ENCODE results near the gene FAM168A. TPM values are rescaled to one million over a fixed set of nuclear protein-coding genes. Genes with fewer than 3 reads are reported as not detected.
A peak's percentile ranks its signal among the peaks of the same experiment; 100 is the strongest.

FAM168A gene
- total RNA-seq, 1 donor from 2014 or later: 52.2 TPM

DNA sequence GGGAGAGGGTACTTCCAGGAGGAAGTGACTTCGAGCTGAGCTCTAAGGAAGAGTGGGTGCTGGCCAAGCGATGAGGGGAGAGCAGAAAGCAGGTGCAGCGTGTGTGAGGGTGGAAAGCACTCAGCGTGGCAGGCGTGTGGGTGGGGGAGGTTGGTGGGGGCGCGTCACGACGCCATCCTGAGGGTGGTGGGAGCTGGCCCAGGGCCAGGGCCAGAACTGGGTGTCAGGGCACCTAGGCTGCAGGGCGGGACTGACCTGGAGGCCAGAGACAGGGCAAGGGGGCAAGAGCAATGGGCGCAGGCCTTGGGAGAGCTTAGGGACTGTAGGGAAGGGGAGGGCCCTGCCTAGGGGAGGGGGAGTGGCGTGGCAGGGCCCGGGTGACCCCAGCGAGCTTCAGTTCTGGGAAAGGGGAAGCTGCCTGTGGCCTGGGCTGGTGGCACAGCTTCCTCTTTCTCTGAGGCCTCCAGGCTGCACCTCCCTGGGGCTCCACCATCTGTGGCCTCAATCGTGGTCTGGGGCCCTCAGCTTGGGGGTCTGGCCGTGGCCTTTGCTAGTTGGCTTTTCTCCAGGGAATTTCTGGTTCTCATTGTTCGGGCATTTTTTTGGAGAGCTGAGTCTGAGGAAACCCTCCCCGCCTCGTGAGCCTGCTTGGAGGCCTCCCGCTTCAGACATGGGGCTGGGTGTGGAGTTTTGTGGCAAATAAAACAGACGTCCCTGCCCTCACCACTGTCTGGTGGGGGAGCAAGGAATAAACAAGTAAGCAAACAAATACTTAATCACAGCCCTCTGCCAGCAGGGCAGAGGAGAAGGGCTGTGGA is 212.8 kb downstream of the FAM168A start:
- peaks cover 73% of the 10 kb centered on the region for H3K4me1 Mint-ChIP-seq (ENCODE audit: unreplicated experiment)
- TF ChIP-seq, protein P1, sequence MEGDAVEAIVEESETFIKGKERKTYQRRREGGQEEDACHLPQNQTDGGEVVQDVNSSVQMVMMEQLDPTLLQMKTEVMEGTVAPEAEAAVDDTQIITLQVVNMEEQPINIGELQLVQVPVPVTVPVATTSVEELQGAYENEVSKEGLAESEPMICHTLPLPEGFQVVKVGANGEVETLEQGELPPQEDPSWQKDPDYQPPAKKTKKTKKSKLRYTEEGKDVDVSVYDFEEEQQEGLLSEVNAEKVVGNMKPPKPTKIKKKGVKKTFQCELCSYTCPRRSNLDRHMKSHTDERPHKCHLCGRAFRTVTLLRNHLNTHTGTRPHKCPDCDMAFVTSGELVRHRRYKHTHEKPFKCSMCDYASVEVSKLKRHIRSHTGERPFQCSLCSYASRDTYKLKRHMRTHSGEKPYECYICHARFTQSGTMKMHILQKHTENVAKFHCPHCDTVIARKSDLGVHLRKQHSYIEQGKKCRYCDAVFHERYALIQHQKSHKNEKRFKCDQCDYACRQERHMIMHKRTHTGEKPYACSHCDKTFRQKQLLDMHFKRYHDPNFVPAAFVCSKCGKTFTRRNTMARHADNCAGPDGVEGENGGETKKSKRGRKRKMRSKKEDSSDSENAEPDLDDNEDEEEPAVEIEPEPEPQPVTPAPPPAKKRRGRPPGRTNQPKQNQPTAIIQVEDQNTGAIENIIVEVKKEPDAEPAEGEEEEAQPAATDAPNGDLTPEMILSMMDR (IDR thresholded peaks at IDR 0.05): no peak
- no peak overlapping the region for H3K4me3 Mint-ChIP-seq (ENCODE audit: unreplicated experiment)
- no peaks in the 10 kb centered on the region for H3K27me3 Mint-ChIP-seq (ENCODE audit: unreplicated experiment)
- H3K9me3 Mint-ChIP-seq (ENCODE audit: unreplicated experiment): no peaks in the 10 kb centered on the region
- peak overlapping the region; percentile 65 for H3K27ac Mint-ChIP-seq (ENCODE audit: unreplicated experiment)
- no peaks in the 10 kb centered on the region for H3K36me3 Mint-ChIP-seq (ENCODE audit: unreplicated experiment)
- no peak for DNase-seq (ENCODE audit: extremely low spot score, unreplicated experiment)

DNA sequence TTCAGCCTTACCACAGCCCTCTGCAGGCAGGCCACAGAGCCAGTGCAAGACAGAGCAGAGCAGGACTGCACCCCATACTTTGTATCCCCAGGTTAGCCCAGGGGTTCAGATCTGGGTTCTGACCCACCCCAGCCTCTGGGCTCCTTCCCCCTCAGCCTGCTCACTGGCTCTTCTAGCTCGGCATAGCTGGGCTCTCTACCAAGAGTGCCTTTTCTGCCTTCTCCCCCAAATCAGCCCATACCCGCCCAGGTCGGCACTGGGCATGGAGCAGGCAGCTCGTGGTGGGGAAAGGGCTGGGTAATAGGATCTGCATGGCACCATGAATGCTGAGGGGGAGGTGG is 213.4 kb downstream of the FAM168A start:
- TF ChIP-seq, protein P1 (IDR thresholded peaks at IDR 0.05): no peak
- Mint-ChIP-seq H3K27ac (ENCODE audit: unreplicated experiment) (no peak overlapping the region), H3K27me3 (ENCODE audit: unreplicated experiment) (no peaks in the 10 kb centered on the region)

DNA sequence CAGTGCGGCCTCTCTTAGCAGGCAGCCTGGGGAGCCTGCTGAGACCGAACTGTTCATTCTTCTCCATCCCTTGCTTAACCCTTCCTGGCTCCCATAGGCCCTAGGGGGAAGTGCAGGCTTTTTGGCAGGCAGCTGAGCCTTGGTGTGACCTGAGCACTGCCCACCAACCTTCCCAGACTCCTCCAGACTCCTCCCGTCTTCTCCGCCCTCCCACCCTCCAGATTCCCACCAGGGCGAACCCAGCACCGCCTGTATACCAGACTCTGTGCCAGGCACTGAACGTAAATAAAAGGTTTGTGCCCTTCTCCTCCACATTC is 213.8 kb downstream of the FAM168A start:
- Mint-ChIP-seq H3K36me3 (ENCODE audit: unreplicated experiment) (no peaks in the 10 kb centered on the region), H3K9me3 (ENCODE audit: unreplicated experiment) (no peaks in the 10 kb centered on the region), H3K4me3 (ENCODE audit: unreplicated experiment) (no peak overlapping the region), H3K4me1 (ENCODE audit: unreplicated experiment) (peaks cover 65% of the 10 kb centered on the region), H3K27me3 (ENCODE audit: unreplicated experiment) (no peaks in the 10 kb centered on the region), H3K27ac (ENCODE audit: unreplicated experiment) (peak overlapping the region; percentile 57)
- TF ChIP-seq, protein P1 (IDR thresholded peaks at IDR 0.05): no peak
- no peak for DNase-seq (ENCODE audit: extremely low spot score, unreplicated experiment)

More for the DNA sequence above, 213.4 kb downstream of the FAM168A start:
- Mint-ChIP-seq H3K36me3 (ENCODE audit: unreplicated experiment) (no peaks in the 10 kb centered on the region), H3K4me1 (ENCODE audit: unreplicated experiment) (peaks cover 69% of the 10 kb centered on the region), H3K4me3 (ENCODE audit: unreplicated experiment) (no peak overlapping the region), H3K9me3 (ENCODE audit: unreplicated experiment) (no peaks in the 10 kb centered on the region)
- no peak for DNase-seq (ENCODE audit: extremely low spot score, unreplicated experiment)

DNA sequence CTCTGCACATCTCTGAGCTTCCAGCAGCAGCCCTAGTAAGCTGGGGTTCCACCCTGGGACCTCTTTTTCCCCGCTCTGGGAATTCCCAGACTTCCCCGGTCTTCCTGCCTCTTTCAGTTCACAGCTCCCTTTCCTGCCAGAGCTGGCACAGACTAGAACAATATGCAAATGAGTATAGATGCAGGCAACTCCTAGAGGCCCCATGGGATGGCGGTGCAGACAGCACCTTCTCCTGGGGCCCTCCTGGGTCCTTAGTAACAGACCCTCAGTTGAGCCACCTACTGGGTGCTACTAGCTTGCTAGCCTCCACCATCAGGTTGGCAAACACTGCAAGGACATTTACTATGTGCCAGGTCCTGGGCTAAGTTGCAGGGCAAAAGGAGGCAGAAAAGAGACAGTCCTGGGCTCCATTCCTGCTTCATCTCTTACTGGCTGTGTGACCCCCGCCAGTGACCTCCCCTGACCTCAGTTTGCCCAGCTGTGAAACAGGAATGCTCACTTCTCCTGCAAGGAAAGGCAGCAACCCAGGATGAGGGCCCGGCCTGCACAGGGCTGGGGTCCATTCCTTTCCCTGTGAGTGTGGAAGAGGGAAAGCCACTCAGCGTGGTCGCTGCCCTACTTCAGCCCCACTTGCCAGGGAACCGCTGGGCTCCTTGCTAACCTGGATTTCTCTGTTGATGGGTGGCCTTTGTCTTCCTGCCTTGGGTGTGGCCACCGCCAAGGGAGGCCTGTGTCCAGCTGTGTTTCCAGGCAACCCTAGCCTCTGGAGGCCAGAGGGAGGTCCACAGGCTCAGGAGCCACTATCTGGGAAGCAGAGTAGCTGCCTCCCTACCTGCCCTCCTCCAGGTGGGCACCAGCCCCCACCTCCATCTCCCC is 214.4 kb downstream of the FAM168A start:
- no peaks in the 10 kb centered on the region for H3K27me3 Mint-ChIP-seq (ENCODE audit: unreplicated experiment)
- peaks cover 59% of the 10 kb centered on the region for H3K4me1 Mint-ChIP-seq (ENCODE audit: unreplicated experiment)
- no peak for DNase-seq (ENCODE audit: extremely low spot score, unreplicated experiment)
- no peaks in the 10 kb centered on the region for H3K9me3 Mint-ChIP-seq (ENCODE audit: unreplicated experiment)
- no peak overlapping the region for H3K4me3 Mint-ChIP-seq (ENCODE audit: unreplicated experiment)
- H3K27ac Mint-ChIP-seq (ENCODE audit: unreplicated experiment): peak overlapping the region; percentile 57
- H3K36me3 Mint-ChIP-seq (ENCODE audit: unreplicated experiment): no peaks in the 10 kb centered on the region
- TF ChIP-seq, protein P1 (IDR thresholded peaks at IDR 0.05): no peak

DNA sequence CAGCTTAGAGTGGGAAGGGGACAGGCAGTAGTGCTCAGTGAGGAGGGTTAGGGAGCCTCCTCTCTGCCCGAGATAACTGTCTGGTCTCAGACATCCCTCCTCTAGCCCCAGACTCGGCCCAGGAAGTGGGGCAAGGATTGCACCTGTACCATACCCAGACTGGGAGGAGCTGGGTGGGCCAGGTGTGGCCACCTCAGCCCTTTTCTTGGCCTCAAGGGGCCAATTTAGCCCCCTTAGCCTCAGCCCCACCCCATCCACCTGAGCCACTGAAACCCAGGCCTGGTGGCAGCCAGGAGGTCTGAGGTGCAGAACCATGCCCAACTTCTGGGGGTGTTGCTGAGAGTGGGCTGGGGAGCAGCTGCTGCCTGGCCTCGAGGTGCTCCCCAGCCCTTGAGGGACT is 215.2 kb downstream of the FAM168A start:
- no peak overlapping the region for H3K4me3 Mint-ChIP-seq (ENCODE audit: unreplicated experiment)
- TF ChIP-seq, protein P1 (IDR thresholded peaks at IDR 0.05): no peak
- DNase-seq (ENCODE audit: extremely low spot score, unreplicated experiment): no peak
- H3K36me3 Mint-ChIP-seq (ENCODE audit: unreplicated experiment): no peaks in the 10 kb centered on the region
- peaks cover 58% of the 10 kb centered on the region for H3K4me1 Mint-ChIP-seq (ENCODE audit: unreplicated experiment)
- H3K9me3 Mint-ChIP-seq (ENCODE audit: unreplicated experiment): no peaks in the 10 kb centered on the region
- H3K27ac Mint-ChIP-seq (ENCODE audit: unreplicated experiment): peak overlapping the region; percentile 57
- H3K27me3 Mint-ChIP-seq (ENCODE audit: unreplicated experiment): no peaks in the 10 kb centered on the region

Data from osteocyte (in vitro differentiated cells).